Measurements from ENCODE around the gene MYL7.

DNA sequence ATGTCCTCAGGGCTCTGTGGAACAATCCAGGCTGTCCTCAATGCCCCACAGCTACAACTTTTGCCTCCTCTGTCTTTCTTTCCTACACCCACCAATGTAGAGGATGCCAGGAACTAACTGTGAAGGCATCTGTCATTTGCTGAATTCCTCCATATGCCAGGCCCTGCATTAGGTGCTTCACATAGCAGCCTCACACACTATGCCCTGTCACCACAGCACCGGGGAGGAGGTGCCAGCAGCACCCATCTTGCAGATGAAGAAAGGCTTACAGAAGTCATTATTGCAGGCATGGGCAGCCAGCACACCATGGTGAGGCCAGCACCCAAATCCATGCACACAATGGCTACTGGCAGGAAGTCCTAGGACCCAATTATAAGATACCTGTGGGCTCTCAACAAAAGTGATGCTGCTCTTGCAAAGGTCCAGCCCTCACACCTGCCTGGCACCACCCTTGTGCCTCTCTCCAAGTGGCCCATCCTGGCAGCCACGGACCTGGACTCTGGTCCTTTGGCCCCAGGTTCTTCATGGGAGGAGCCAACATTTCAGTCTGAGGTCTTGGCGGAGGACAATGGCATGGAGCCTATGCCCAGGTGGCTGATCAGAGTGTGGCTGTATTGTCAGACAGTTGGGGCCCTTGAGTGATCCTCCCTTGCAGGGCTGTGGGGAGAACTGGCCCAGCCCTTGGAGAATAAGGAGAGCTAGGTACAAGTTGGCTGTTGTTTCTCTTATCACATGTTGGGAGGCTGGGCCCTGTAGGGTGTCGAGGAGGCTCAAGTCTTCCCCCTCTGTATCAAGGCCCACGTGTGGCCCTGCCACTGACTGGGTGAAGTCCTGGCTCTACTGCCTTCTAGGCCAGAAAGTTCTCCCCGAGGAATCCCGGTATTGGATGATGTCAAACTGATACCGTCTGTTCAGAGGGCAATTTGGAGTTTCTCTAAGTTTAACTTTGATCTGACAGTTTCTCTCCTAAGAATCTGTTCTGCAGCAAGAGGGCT lies 14.4 kb upstream of the MYL7 start:
- TF ChIP-seq, protein P1, sequence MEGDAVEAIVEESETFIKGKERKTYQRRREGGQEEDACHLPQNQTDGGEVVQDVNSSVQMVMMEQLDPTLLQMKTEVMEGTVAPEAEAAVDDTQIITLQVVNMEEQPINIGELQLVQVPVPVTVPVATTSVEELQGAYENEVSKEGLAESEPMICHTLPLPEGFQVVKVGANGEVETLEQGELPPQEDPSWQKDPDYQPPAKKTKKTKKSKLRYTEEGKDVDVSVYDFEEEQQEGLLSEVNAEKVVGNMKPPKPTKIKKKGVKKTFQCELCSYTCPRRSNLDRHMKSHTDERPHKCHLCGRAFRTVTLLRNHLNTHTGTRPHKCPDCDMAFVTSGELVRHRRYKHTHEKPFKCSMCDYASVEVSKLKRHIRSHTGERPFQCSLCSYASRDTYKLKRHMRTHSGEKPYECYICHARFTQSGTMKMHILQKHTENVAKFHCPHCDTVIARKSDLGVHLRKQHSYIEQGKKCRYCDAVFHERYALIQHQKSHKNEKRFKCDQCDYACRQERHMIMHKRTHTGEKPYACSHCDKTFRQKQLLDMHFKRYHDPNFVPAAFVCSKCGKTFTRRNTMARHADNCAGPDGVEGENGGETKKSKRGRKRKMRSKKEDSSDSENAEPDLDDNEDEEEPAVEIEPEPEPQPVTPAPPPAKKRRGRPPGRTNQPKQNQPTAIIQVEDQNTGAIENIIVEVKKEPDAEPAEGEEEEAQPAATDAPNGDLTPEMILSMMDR (IDR thresholded peaks at IDR 0.05; ENCODE audit: low read length), result no peak
- no peak for TF ChIP-seq EZH2phosphoT487 (IDR thresholded peaks at IDR 0.05; ENCODE audit: low read length)

Data from MM.1S (cell line).